Kidney (tissue), 14 donors: ENCODE measurements around the gene SMAD1. TPM values are rescaled to one million over a fixed set of nuclear protein-coding genes. Genes with fewer than 3 reads are reported as not detected.

Experiments used
- DNase-seq, 5 donors: peaks; one replicate each; pipeline ENCODE4 v3.0.0-alpha.2; 2013 to 2020
- FAIRE-seq: peaks from 2 replicates; lab custom pipeline; 2012; peaks lifted over from hg19 to GRCh38; lab: Jason Lieb, UNC
- H3K27ac ChIP-seq, 2 donors: one replicate each; pipeline ENCODE4 v1.7.0; 2013; ENCODE audit warnings: low read depth in 2 of 2, low read length in 2 of 2, inconsistent platforms in 1 of 2
- H3K27me3 ChIP-seq: one replicate; pipeline ENCODE4 v1.7.1; 2013; ENCODE audit warnings: low read length, inconsistent platforms; ENCODE audit not compliant: control insufficient read depth, insufficient read depth
- H3K36me3 ChIP-seq, 3 donors: one replicate each; pipeline versions ENCODE4 v1.7.0 to v1.7.1; 2013; ENCODE audit warnings: low read length in 3 of 3, control low read depth in 1 of 3, inconsistent platforms in 1 of 3; ENCODE audit not compliant: insufficient read depth in 3 of 3, control insufficient read depth in 2 of 3
- H3K4me1 ChIP-seq, 3 donors: one replicate each; pipeline versions ENCODE4 v1.7.0 to v1.7.1; 2013; ENCODE audit warnings: low read length in 3 of 3, inconsistent platforms in 1 of 3, low read depth in 1 of 3; ENCODE audit not compliant: control insufficient read depth in 2 of 3, insufficient read depth in 2 of 3
- H3K4me3 ChIP-seq, 3 donors: one replicate each; pipeline versions ENCODE4 v1.7.0 to v1.8.1; 2013; ENCODE audit warnings: low read length in 3 of 3, control low read depth in 1 of 3, inconsistent platforms in 1 of 3
- H3K9ac ChIP-seq, 3 donors: one replicate each; pipeline versions ENCODE4 v1.7.0 to v1.7.1; 2013; ENCODE audit warnings: low read length in 3 of 3, control low read depth in 1 of 3, inconsistent platforms in 1 of 3
- H3K9me3 ChIP-seq, 3 donors: one replicate each; pipeline versions ENCODE4 v1.7.0 to v1.7.1; 2013; ENCODE audit warnings: low read length in 3 of 3, control low read depth in 1 of 3, inconsistent platforms in 1 of 3; ENCODE audit not compliant: control insufficient read depth in 2 of 3, insufficient read depth in 1 of 3
- intact Hi-C: fragments of 100-400 bp; cut with DNase I; formaldehyde crosslinking; loops from one replicate; pipeline ENCODE4 v1.11.1; 2022
- polyA plus RNA-seq: library from polyadenylated mRNA; stranded (reverse); fragments of 350-450 nt; fragmentation: Illumina TruSeq; extraction: RNeasy Lipid Tissue Mini Kit (QIAGEN cat#74804); gene quantifications from one replicate; pipeline ENCODE4 v1.2.3, GENCODE V29; 2014; ENCODE audit warnings: low read depth, low replicate concordance; ENCODE audit not compliant: insufficient read depth
- total RNA-seq: library from RNA; stranded (reverse); fragmentation: NEBNext Ultra II Directional; extraction: Animal tissue kit (Norgen Biotek cat#: 25700); gene quantifications from one replicate; pipeline ENCODE4 v1.2.1, GENCODE V29; 2021
- TF ChIP-seq, protein P1 (sequence below): IDR thresholded peaks from 3 replicates; pipeline ENCODE4 v1.5.1; 2012; ENCODE audit warnings: mild to moderate bottlenecking, moderate library complexity, borderline replicate concordance; ENCODE audit not compliant: insufficient read depth; ENCODE audit errors: extremely low read depth
- donor health status: control.
- donor health status: control.
- donor health status: control.
- donor health status: control.
- donor health status: control.
- donor health status: DM: yes; HTN: yes; CAD: no.
- donor health status: Normal renal cell carcinoma (clear cell type).

SMAD1 gene
- total and polyA plus RNA-seq, 2 donors from 2014 or later, result 8.9 to 39.5 TPM

DNA sequence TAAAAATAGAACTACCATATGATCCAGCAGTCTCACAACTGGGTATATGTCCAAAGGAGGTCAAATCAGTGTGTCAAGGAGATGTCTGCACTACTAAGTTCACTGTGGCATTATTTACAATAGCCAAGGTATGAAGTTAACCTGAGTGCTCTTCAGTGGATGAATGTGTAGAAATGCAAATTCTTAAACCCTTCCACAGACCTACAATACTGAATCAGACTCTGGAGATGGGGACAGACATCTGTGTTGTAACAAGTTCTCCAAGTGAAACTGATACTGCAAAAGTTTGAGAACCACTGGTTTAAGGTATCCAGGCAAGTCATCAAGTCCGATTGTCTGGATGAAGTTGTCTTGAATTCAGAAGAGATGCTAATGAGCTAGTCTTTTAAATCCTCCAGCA, 38.5 kb downstream of the SMAD1 start:
- Histone ChIP-seq H3K9me3 (no peaks in the 10 kb centered on the region), H3K4me1 (peaks cover 0 to 9% (median 2%) of the 10 kb centered on the region in 3 donors), H3K36me3 (no peaks in the 10 kb centered on the region), H3K27ac (no peak overlapping the region), H3K27me3 (no peaks in the 10 kb centered on the region), H3K4me3 (no peak overlapping the region), H3K9ac (no peak overlapping the region)
- TF ChIP-seq, protein P1, sequence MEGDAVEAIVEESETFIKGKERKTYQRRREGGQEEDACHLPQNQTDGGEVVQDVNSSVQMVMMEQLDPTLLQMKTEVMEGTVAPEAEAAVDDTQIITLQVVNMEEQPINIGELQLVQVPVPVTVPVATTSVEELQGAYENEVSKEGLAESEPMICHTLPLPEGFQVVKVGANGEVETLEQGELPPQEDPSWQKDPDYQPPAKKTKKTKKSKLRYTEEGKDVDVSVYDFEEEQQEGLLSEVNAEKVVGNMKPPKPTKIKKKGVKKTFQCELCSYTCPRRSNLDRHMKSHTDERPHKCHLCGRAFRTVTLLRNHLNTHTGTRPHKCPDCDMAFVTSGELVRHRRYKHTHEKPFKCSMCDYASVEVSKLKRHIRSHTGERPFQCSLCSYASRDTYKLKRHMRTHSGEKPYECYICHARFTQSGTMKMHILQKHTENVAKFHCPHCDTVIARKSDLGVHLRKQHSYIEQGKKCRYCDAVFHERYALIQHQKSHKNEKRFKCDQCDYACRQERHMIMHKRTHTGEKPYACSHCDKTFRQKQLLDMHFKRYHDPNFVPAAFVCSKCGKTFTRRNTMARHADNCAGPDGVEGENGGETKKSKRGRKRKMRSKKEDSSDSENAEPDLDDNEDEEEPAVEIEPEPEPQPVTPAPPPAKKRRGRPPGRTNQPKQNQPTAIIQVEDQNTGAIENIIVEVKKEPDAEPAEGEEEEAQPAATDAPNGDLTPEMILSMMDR, result no peak
- FAIRE-seq, result no peak
- no peak for DNase-seq
- intact Hi-C loops, result no loop called here

DNA sequence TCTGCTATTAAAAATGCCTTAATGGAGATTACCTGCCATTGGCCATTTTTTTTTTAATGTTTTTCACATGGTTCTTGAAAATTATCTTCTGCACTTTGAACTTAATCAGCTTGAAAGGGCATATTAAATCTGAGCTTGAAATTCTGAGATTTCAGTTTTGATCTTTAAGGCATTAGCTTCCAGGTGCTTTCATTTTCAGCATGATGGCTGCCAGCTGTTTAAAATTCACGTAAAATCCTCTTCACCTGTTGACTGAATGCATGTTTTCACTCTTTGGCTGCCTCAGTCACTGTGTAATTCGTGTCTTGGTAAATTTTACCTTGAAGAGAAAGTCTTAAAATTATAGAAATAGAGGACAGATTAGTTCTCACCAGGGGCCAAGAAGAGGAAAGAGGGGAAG, 39.6 kb downstream of the SMAD1 start:
- no peaks in the 10 kb centered on the region for H3K36me3 ChIP-seq
- TF ChIP-seq, protein P1, result no peak
- peaks cover 0 to 20% (median 9%) of the 10 kb centered on the region in 3 donors for H3K4me1 ChIP-seq
- intact Hi-C loops, result no loop called here
- no peaks in the 10 kb centered on the region for H3K9me3 ChIP-seq
- no peak overlapping the region for H3K9ac ChIP-seq
- no peak overlapping the region for H3K4me3 ChIP-seq
- no peak for FAIRE-seq
- DNase-seq, result no peak
- H3K27ac ChIP-seq, result no peak overlapping the region
- H3K27me3 ChIP-seq, result no peaks in the 10 kb centered on the region

- no peak for FAIRE-seq
- DNase-seq, result no peak
- Histone ChIP-seq H3K9me3 (no peaks in the 10 kb centered on the region), H3K4me3 (no peak overlapping the region), H3K36me3 (no peaks in the 10 kb centered on the region), H3K9ac (no peak overlapping the region), H3K27me3 (no peaks in the 10 kb centered on the region), H3K4me1 (peaks cover 0 to 25% (median 9%) of the 10 kb centered on the region in 3 donors), H3K27ac (no peak overlapping the region)
- TF ChIP-seq, protein P1, result no peak
- intact Hi-C loops, result no loop called here
Observed at GRCh38 chr4:145523117-145523516, 41.5 kb downstream of the SMAD1 start.

DNA sequence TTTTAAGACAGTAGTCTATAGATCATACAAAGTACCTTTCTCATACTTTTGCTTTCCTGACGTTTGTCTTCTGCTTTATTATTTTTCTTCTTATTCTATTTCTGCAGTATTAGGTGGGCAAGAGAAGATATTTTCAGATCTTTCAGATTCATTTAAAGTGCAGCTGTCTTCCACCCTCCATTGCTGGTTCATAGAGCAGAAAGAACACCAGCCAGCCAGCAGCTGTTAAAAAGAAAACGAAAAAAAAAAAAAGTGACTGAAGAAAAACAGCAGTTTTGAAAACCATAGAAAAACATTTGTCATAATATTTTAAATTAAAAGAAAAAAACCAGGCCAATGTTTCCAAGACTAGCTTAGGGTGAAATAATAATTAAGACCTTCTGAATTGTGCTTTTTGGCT, 42.9 kb downstream of the SMAD1 start:
- intact Hi-C loops, result no loop called here
- H3K36me3 ChIP-seq, result no peaks in the 10 kb centered on the region
- TF ChIP-seq, protein P1, result no peak
- no peak overlapping the region for H3K27ac ChIP-seq
- FAIRE-seq (no peak), DNase-seq (peak in 1 of 5 donors; percentile 38)
- no peak overlapping the region for H3K9ac ChIP-seq
- no peaks in the 10 kb centered on the region for H3K27me3 ChIP-seq
- H3K4me1 ChIP-seq, result peaks cover 0 to 29% (median 9%) of the 10 kb centered on the region in 3 donors
- H3K4me3 ChIP-seq, result no peak overlapping the region
- H3K9me3 ChIP-seq, result no peaks in the 10 kb centered on the region
